PFSK-1 (cell line): ENCODE measurements around the gene XPO6.

ENCODE experiments used
- FOXP2 ChIP-seq: optimal IDR thresholded peaks from 2 replicates; pipeline ENCODE3; 2011; ENCODE audit warnings: borderline replicate concordance, control low read depth, inconsistent platforms; ENCODE audit not compliant: insufficient read depth; ENCODE audit errors: extremely low read length, extremely low read depth
- POLR2AphosphoS5 ChIP-seq: IDR thresholded peaks from 2 replicates; pipeline ENCODE4 v1.6.1; 2012; ENCODE audit warnings: low read depth, mild to moderate bottlenecking, control low read depth, low read length, moderate library complexity
- REST ChIP-seq, 2 experiments: IDR thresholded peaks; 2 replicates each; pipeline versions ENCODE4 v1.6.1 to v1.8.0; 2011 to 2012; ENCODE audit warnings: low read depth in 2 of 2, low read length in 2 of 2, control low read depth in 1 of 2, inconsistent platforms in 1 of 2, mild to moderate bottlenecking in 1 of 2, moderate library complexity in 1 of 2; ENCODE audit not compliant: insufficient read depth in 1 of 2
- SIN3A ChIP-seq: IDR thresholded peaks from 2 replicates; pipeline ENCODE4 v1.6.1; 2012; ENCODE audit warnings: mild to moderate bottlenecking, low read length, moderate library complexity, borderline replicate concordance; ENCODE audit not compliant: insufficient read depth
- TAF1 ChIP-seq: IDR thresholded peaks from 2 replicates; pipeline ENCODE4 v1.6.1; 2012; ENCODE audit warnings: low read length, control low read depth, borderline replicate concordance; ENCODE audit not compliant: insufficient read depth

Gene XPO6

DNA sequence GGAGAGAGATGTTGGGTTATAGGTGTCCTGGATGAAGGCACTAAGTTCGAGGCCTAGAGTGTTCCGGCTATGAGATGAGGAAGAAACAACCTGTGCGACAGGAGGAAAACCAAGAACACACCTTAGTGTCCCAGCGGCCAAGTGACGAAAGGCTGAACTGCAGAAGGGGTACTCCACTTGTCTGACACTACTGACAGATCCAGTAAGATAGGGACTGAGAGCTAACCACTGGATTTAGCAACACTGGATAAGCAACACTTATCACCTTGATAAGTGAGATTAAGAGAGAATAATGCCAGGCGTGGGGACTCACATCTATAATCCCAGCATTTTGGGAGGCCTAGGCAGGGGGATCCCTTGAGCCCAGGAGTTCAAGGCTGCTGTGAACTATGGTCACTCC lies 7.1 kb downstream of the XPO6 start:
- TF ChIP-seq POLR2AphosphoS5 (no peak), SIN3A (no peak), FOXP2 (no peak)

DNA sequence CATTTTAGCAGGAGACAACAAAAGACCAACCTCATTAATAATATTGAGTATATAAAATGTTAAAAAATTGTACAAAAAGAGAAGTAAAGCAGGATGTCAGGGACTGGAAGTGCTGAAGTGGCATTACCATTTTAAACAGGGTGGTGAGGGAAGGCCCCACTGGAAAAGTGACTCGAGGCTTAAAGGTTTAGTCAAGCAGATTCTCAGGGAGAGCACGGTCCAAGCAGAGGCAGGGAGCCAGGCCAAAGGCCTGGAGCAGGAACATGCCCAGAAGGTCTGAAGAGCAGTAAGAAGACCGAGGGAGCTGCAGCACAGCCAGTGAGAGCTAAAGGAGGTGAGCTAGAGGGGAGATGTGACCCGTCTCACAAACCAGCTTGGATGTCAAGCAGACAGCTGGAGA lies 7.6 kb downstream of the XPO6 start:
- TF ChIP-seq FOXP2 (no peak), POLR2AphosphoS5 (no peak), TAF1 (no peak), SIN3A (no peak), REST (IDR thresholded peaks at IDR 0.05; ENCODE audit: insufficient read depth in 1 of 2, low read depth in 2 of 2, low read length in 2 of 2) (no peak)

DNA sequence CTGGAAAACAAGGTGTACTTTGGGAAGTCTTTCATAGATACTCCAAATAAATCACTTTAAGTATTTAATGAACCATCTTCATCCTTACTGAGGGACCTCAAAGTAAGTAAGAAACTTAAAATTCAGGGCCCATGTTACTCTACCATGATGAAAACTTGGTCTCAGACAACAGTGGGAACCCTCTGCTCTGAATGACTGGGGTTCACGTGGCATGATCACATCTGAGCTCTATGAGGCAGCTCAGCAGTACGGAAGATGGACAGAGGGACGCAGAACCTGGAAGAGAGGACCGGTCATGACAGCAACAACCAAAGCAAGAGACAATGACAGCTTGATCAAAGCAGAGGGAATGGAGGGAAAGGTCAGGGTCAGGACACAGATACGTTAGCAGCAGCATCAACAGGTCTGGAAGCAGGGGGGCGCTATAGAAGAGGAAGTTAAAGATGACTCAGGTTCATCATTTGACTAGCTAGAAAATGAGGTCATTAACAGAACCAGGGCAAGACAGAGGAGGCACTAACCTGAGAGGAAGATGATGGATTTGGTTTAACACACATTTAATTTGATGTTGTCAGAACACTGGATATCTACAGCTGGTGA lies 9.5 kb downstream of the XPO6 start:
- no peak for TF ChIP-seq REST (IDR thresholded peaks at IDR 0.05; ENCODE audit: insufficient read depth in 1 of 2, low read depth in 2 of 2, low read length in 2 of 2)

- TF ChIP-seq FOXP2 (no peak), POLR2AphosphoS5 (no peak), SIN3A (no peak), REST (IDR thresholded peaks at IDR 0.05; ENCODE audit: insufficient read depth in 1 of 2, low read depth in 2 of 2, low read length in 2 of 2) (no peak), TAF1 (no peak)
Observed at GRCh38 chr16:28200661-28201060, 11.1 kb downstream of the XPO6 start.

GRCh38 chr16:28196387-28196987 lies 15.3 kb downstream of the XPO6 start:
- TF ChIP-seq REST (IDR thresholded peaks at IDR 0.05; ENCODE audit: insufficient read depth in 1 of 2, low read depth in 2 of 2, low read length in 2 of 2), result no peak
- TF ChIP-seq TAF1, result no peak
- TF ChIP-seq POLR2AphosphoS5, result no peak
- no peak for TF ChIP-seq FOXP2
- TF ChIP-seq SIN3A, result no peak
